ENCODE data around the gene MDH2.
"Not testable (repeated sequence)": the region's sequence is repeated elsewhere in the genome, so short reads cannot be mapped to it uniquely, and the experiment has no call there.

The MDH2 gene

DNA sequence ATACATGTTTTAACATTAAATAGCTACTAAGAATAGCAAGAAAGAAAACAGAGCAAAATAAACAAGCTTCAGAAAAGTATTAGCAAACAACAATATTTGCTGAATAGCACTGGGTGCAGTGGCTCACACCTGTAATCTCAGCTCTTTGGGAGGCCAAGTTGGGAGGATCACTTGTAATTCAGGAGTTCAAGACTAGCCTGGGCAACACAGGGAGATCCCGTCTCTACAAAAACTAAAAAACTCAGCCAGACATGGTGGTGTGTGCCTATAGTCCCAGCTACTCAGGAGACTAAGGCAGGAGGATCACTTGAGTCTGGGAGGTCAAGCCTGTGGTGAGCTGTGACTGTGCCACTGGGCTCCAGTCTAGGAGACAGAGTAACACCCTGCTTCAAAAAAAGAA, 66.8 kb downstream of the MDH2 start:
- not testable (repeated sequence) for DNase-seq
